Measurements from ENCODE around the gene GDPD5.

GDPD5 gene

GRCh38 chr11:75558939-75559843 is 33.5 kb upstream of the GDPD5 start:
- peak; percentile 94 for DNase-seq (ENCODE audit: low read depth)

GRCh38 chr11:75557666-75558494 is 32.1 kb upstream of the GDPD5 start:
- DNase-seq (ENCODE audit: low read depth): peak; percentile 97

GRCh38 chr11:75556275-75556674 is 30.5 kb upstream of the GDPD5 start:
- DNase-seq (ENCODE audit: low read depth): no peak

GRCh38 chr11:75555079-75555811 is 29.5 kb upstream of the GDPD5 start:
- DNase-seq (ENCODE audit: low read depth): no peak

GRCh38 chr11:75554258-75555022 is 28.7 kb upstream of the GDPD5 start:
- peak; percentile 100 for DNase-seq (ENCODE audit: low read depth)

GRCh38 chr11:75553889-75554257 is 28.1 kb upstream of the GDPD5 start:
- no peak for DNase-seq (ENCODE audit: low read depth)

- DNase-seq (ENCODE audit: low read depth): no peak
These were observed 27.4 kb upstream of the GDPD5 start for GRCh38 chr11:75553182-75553581.

GRCh38 chr11:75549370-75549958 is 23.7 kb upstream of the GDPD5 start:
- no peak for DNase-seq (ENCODE audit: low read depth)

GRCh38 chr11:75548595-75549272 is 23.0 kb upstream of the GDPD5 start:
- DNase-seq (ENCODE audit: low read depth): no peak

- DNase-seq (ENCODE audit: low read depth): peak; percentile 78
These were observed 21.9 kb upstream of the GDPD5 start for GRCh38 chr11:75547617-75548058.

GRCh38 chr11:75547177-75547576 is 21.4 kb upstream of the GDPD5 start:
- DNase-seq (ENCODE audit: low read depth): no peak

- no peak for DNase-seq (ENCODE audit: low read depth)
These were observed 18.1 kb upstream of the GDPD5 start for GRCh38 chr11:75543806-75544205.

- no peak for DNase-seq (ENCODE audit: low read depth)
These were observed 16.3 kb upstream of the GDPD5 start for GRCh38 chr11:75542088-75542438.

GRCh38 chr11:75541193-75542087 is 15.7 kb upstream of the GDPD5 start:
- DNase-seq (ENCODE audit: low read depth): no peak

GRCh38 chr11:75539459-75540334 is 14.0 kb upstream of the GDPD5 start:
- no peak for DNase-seq (ENCODE audit: low read depth)

GRCh38 chr11:75538150-75538942 is 12.6 kb upstream of the GDPD5 start:
- DNase-seq (ENCODE audit: low read depth): no peak

GRCh38 chr11:75537740-75538139 is 12.0 kb upstream of the GDPD5 start:
- no peak for DNase-seq (ENCODE audit: low read depth)
